ENCODE data around the gene RAB35.

DNA sequence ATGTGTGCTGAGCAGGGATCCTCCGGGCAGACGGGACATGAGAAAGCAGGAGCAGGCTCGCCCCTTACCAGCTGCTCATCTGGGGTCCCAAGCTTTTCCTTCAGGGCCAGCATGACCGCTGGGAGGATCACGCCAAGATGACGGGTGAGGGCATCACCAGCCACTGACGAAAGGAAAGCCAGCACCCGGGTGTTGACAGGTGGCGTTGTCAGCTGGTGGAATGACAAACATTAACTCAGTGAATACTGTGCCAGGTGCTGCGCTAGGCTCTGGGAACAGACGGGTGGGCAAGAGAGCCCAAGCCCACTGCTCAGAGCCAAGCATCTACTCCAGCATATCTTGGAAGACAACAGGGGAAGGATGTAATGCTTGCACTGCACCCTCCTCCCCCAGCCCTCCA lies 21.3 kb upstream of the RAB35 start:
- TF ChIP-seq, protein P1, sequence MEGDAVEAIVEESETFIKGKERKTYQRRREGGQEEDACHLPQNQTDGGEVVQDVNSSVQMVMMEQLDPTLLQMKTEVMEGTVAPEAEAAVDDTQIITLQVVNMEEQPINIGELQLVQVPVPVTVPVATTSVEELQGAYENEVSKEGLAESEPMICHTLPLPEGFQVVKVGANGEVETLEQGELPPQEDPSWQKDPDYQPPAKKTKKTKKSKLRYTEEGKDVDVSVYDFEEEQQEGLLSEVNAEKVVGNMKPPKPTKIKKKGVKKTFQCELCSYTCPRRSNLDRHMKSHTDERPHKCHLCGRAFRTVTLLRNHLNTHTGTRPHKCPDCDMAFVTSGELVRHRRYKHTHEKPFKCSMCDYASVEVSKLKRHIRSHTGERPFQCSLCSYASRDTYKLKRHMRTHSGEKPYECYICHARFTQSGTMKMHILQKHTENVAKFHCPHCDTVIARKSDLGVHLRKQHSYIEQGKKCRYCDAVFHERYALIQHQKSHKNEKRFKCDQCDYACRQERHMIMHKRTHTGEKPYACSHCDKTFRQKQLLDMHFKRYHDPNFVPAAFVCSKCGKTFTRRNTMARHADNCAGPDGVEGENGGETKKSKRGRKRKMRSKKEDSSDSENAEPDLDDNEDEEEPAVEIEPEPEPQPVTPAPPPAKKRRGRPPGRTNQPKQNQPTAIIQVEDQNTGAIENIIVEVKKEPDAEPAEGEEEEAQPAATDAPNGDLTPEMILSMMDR (IDR thresholded peaks at IDR 0.05), result no peak
- TF ChIP-seq POLR2A (IDR thresholded peaks at IDR 0.05), result no peak

All from vagina (tissue), 2 donors.